SK-N-SH (cell line): ENCODE results near the gene TMEM114. TPM values are rescaled to one million over a fixed set of nuclear protein-coding genes. Genes with fewer than 3 reads are reported as not detected.

Experiments
- CTCF ChIA-PET: fragments of 300-600, 350-600 bp; formaldehyde crosslinking; extraction: SDS; loops from one replicate; lab custom pipeline; 2021; lab: Yijun Ruan, JAX
- POLR2A ChIA-PET: fragments of 350-600 bp; sonication (Branson Sonifier 250); formaldehyde crosslinking; extraction: SDS; loops from one replicate; lab custom pipeline; 2020; ENCODE audit warnings: antibody characterized with exemption, inconsistent platforms; lab: Yijun Ruan, JAX
- DNase-seq: peaks from one replicate; pipeline ENCODE4 v3.0.0; 2012
- H2AFZ ChIP-seq: fragments of 200-600 bp; sonication (generic); 2 replicates; pipeline ENCODE4 v1.8.1; 2016; ENCODE audit warnings: antibody characterized with exemption, mild to moderate bottlenecking, low read depth
- H3F3A ChIP-seq: fragments of 200-600 bp; sonication (generic); replicated peaks from 2 replicates; pipeline ENCODE3; 2016; ENCODE audit warnings: antibody characterized with exemption, mild to moderate bottlenecking; ENCODE audit not compliant: insufficient read depth
- H3K27ac ChIP-seq, 2 experiments: fragments of 200-500 bp in 1 of 2; fragments of 200-600 bp in 1 of 2; sonication (Bioruptor generic) in 1 of 2; sonication (generic), shearing (Covaris generic) in 1 of 2; 2 replicates each; pipeline versions ENCODE4 v1.5.1 to v1.6.1; 2014 to 2016; ENCODE audit warnings: low read depth in 2 of 2, inconsistent platforms in 1 of 2, low read length in 1 of 2, mild to moderate bottlenecking in 1 of 2, mixed read lengths in 1 of 2
- H3K27me3 ChIP-seq: fragments of 200-600 bp; sonication (generic), shearing (Covaris generic); 2 replicates; pipeline ENCODE4 v1.6.1; 2016; ENCODE audit warnings: mixed run types; ENCODE audit not compliant: insufficient read depth
- H3K36me3 ChIP-seq, 2 experiments: fragments of 200-500 bp in 1 of 2; fragments of 200-600 bp in 1 of 2; sonication (Bioruptor generic) in 1 of 2; sonication (generic) in 1 of 2; replicated peaks in 1 of 2; 2 replicates each; pipeline versions ENCODE3 to v1.5.1; 2014 to 2016; ENCODE audit warnings: low read length in 1 of 2, mild to moderate bottlenecking in 1 of 2; ENCODE audit not compliant: insufficient read depth in 2 of 2, control insufficient read depth in 1 of 2
- H3K4me1 ChIP-seq, 2 experiments: fragments of 200-500 bp in 1 of 2; fragments of 200-600 bp in 1 of 2; sonication (Bioruptor generic) in 1 of 2; sonication (generic), shearing (Covaris generic) in 1 of 2; 2 replicates each; pipeline versions ENCODE4 v1.5.1 to v1.6.1; 2014 to 2016; ENCODE audit warnings: low read depth in 1 of 2, low read length in 1 of 2, mixed run types in 1 of 2; ENCODE audit not compliant: insufficient read depth in 2 of 2, control insufficient read depth in 1 of 2
- H3K4me2 ChIP-seq: fragments of 200-600 bp; sonication (generic), shearing (Covaris generic); 2 replicates; pipeline ENCODE4 v1.6.1; 2017; ENCODE audit warnings: mixed run types
- H3K4me3 ChIP-seq, 2 experiments: fragments of 200-500 bp in 1 of 2; fragments of 200-600 bp in 1 of 2; sonication (Bioruptor generic) in 1 of 2; sonication (generic), shearing (Covaris generic) in 1 of 2; 2 replicates each; pipeline versions ENCODE4 v1.5.1 to v1.8.1; 2014 to 2016; ENCODE audit warnings: low read depth in 2 of 2, inconsistent platforms in 1 of 2, low read length in 1 of 2, mild to moderate bottlenecking in 1 of 2, mixed read lengths in 1 of 2, moderate library complexity in 1 of 2
- H3K79me2 ChIP-seq: fragments of 200-600 bp; sonication (generic); 2 replicates; pipeline ENCODE4 v1.8.1; 2017; ENCODE audit warnings: mild to moderate bottlenecking; ENCODE audit not compliant: insufficient read depth
- H3K9ac ChIP-seq: fragments of 200-600 bp; sonication (generic); 2 replicates; pipeline ENCODE4 v1.6.1; 2017; ENCODE audit warnings: mixed run types
- H3K9me2 ChIP-seq: fragments of 200-600 bp; sonication (generic); 2 replicates; pipeline ENCODE4 v1.6.1; 2017; ENCODE audit warnings: mixed run types
- H3K9me3 ChIP-seq: fragments of 200-600 bp; sonication (generic); 2 replicates; pipeline ENCODE4 v1.6.1; 2017; ENCODE audit warnings: mixed run types, mild to moderate bottlenecking, moderate library complexity
- H4K20me1 ChIP-seq: fragments of 200-600 bp; sonication (generic); 2 replicates; pipeline ENCODE4 v1.6.1; 2017; ENCODE audit warnings: mild to moderate bottlenecking, mixed run types; ENCODE audit not compliant: insufficient read depth
- CHD2 ChIP-seq: fragments of 150-350 bp; IDR thresholded peaks from 2 replicates; pipeline ENCODE4 v1.6.1; 2018; ENCODE audit warnings: low read length; ENCODE audit not compliant: partially characterized antibody
- CTCF ChIP-seq: fragments of 200-600 bp; sonication (generic); IDR thresholded peaks from 2 replicates; pipeline ENCODE4 v1.6.1; 2017; ENCODE audit warnings: antibody characterized with exemption, mild to moderate bottlenecking, moderate library complexity
- ELF1 ChIP-seq: IDR thresholded peaks from 2 replicates; pipeline ENCODE4 v1.4.0; 2012
- FOSL2 ChIP-seq: IDR thresholded peaks from 2 replicates; pipeline ENCODE4 v1.4.0; 2012; ENCODE audit warnings: low read depth, mild to moderate bottlenecking, moderate library complexity, borderline replicate concordance
- FOXM1 ChIP-seq: IDR thresholded peaks from 2 replicates; pipeline ENCODE4 v1.4.0; 2012; ENCODE audit warnings: low read depth, mild to moderate bottlenecking
- GABPA ChIP-seq: IDR thresholded peaks from 2 replicates; pipeline ENCODE4 v1.4.0; 2012; ENCODE audit warnings: low read depth, mild to moderate bottlenecking
- GATA2 ChIP-seq: sonication (generic); formaldehyde crosslinking; IDR thresholded peaks from 2 replicates; pipeline ENCODE4 v1.5.0; 2020; ENCODE audit warnings: mild to moderate bottlenecking, missing genetic modification reagents
- IRF3 ChIP-seq: fragments of 150-350 bp; IDR thresholded peaks from 2 replicates; pipeline ENCODE4 v1.6.1; 2016; ENCODE audit warnings: mild to moderate bottlenecking, low read depth, low read length
- POLR2AphosphoS5 ChIP-seq: IDR thresholded peaks from 2 replicates; pipeline ENCODE4 v1.6.1; 2012; ENCODE audit warnings: low read depth, low read length
- RAD21 ChIP-seq: IDR thresholded peaks from 2 replicates; pipeline ENCODE4 v1.6.1; 2012; ENCODE audit warnings: mild to moderate bottlenecking, low read length
- RCOR1 ChIP-seq: fragments of 150-350 bp; IDR thresholded peaks from 2 replicates; pipeline ENCODE4 v1.6.1; 2017; ENCODE audit warnings: antibody characterized with exemption, low read length
- RFX5 ChIP-seq: IDR thresholded peaks from 2 replicates; pipeline ENCODE4 v1.6.1; 2012; ENCODE audit warnings: mild to moderate bottlenecking, improper control_type of control experiment, low read length
- SMC3 ChIP-seq: IDR thresholded peaks from 2 replicates; pipeline ENCODE4 v1.6.1; 2012; ENCODE audit warnings: low read depth, low read length, improper control_type of control experiment
- TEAD4 ChIP-seq: IDR thresholded peaks from 2 replicates; pipeline ENCODE4 v1.4.0; 2012; ENCODE audit warnings: mild to moderate bottlenecking, borderline replicate concordance; ENCODE audit not compliant: insufficient read depth
- USF1 ChIP-seq: IDR thresholded peaks from 2 replicates; pipeline ENCODE4 v1.4.0; 2012; ENCODE audit warnings: low read depth, borderline replicate concordance
- USF2 ChIP-seq: fragments of 150-350 bp; IDR thresholded peaks from 2 replicates; pipeline ENCODE4 v1.6.1; 2017; ENCODE audit warnings: antibody characterized with exemption, low read length, low read depth, borderline replicate concordance
- WGBS: methylation state at CpG from one replicate; pipeline ENCODE4 v1.1.6; 2017; ENCODE audit warnings: low lambda C conversion rate; 5-methylcytosine and 5-hydroxymethylcytosine counted together
- polyA plus RNA-seq, 3 experiments: library from polyadenylated mRNA; depleted of rRNA; stranded (reverse); fragments of >200 nt; gene quantifications; 2 replicates each; pipeline ENCODE4 v1.2.3, GENCODE V29; 2012
- TF ChIP-seq, protein P1 (sequence below): IDR thresholded peaks from 2 replicates; pipeline ENCODE4; 2012
- TF ChIP-seq, protein P2 (sequence below): IDR thresholded peaks from 2 replicates; pipeline ENCODE4 v1.6.1; 2012; ENCODE audit warnings: mild to moderate bottlenecking, low read depth, low read length, moderate library complexity
- TF ChIP-seq, protein P3 (sequence below): IDR thresholded peaks from 2 replicates; pipeline ENCODE4 v1.4.0; 2012; ENCODE audit warnings: low read depth

TMEM114 gene
- polyA plus RNA-seq, 1 of the 3 experiments (the other 2 are of a cell fraction) = not detected

GRCh38 chr16:8634991-8635736, 44.9 kb upstream of the TMEM114 start (continued):
- TF ChIP-seq, protein P1, sequence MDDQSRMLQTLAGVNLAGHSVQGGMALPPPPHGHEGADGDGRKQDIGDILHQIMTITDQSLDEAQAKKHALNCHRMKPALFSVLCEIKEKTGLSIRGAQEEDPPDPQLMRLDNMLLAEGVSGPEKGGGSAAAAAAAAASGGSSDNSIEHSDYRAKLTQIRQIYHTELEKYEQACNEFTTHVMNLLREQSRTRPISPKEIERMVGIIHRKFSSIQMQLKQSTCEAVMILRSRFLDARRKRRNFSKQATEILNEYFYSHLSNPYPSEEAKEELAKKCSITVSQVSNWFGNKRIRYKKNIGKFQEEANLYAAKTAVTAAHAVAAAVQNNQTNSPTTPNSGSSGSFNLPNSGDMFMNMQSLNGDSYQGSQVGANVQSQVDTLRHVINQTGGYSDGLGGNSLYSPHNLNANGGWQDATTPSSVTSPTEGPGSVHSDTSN = no peak
- peak; percentile 47 for TF ChIP-seq SMC3

DNA sequence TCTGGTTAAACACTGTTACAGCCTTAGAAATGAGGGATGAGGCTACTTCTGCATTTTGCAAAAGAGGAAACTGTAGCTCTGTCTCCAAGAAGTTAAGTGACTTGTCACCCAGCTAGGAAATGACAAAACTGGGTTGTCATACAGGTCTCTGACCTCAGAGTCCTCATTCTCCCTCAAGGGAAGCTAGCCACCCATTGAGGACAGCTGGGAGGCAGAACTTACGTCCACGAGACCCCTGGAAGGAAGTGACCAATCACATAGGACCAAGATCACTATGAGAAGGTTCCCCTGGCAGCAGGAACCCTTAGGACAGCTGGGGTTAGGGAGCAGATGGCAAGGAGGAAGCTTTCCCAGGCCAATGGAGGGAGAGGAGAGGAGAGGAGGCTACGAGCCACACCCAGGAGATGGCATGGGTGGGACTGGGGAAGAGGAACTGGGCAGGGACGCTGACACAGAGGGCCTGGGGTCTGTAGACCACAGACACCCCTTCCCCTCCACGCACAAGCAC, 42.4 kb upstream of the TMEM114 start:
- Histone ChIP-seq H3K4me3 (no peak overlapping the region), H3K4me1 (peaks cover 0 to 5% of the 10 kb centered on the region in 2 experiments; a peak in 1 of 4 replicates), H3K27ac (no peak overlapping the region), H3K9me3 (no peaks in the 10 kb centered on the region), H3K9ac (no peak overlapping the region), H3K36me3 (peaks cover 22 to 87% of the 10 kb centered on the region in 2 experiments), H3F3A (no peaks in the 10 kb centered on the region), H3K27me3 (no peaks in the 10 kb centered on the region), H2AFZ (no peak overlapping the region), H3K79me2 (no peaks in the 10 kb centered on the region), H3K4me2 (no peak overlapping the region), H4K20me1 (no peaks in the 10 kb centered on the region), H3K9me2 (no peaks in the 10 kb centered on the region)
- ChIA-PET CTCF (interaction anchor here (1.0 kb wide), 1 partner anchor 66 kb away, joined by 3 read pairs; no protein-coding TSS in a partner anchor), POLR2A (no interaction called here)
- 98% methylated on average over 5 of the region's 5 CpGs for WGBS
- no peak for TF ChIP-seq POLR2AphosphoS5
- no peak for TF ChIP-seq USF2
- no peak for TF ChIP-seq IRF3
- TF ChIP-seq, protein P2, sequence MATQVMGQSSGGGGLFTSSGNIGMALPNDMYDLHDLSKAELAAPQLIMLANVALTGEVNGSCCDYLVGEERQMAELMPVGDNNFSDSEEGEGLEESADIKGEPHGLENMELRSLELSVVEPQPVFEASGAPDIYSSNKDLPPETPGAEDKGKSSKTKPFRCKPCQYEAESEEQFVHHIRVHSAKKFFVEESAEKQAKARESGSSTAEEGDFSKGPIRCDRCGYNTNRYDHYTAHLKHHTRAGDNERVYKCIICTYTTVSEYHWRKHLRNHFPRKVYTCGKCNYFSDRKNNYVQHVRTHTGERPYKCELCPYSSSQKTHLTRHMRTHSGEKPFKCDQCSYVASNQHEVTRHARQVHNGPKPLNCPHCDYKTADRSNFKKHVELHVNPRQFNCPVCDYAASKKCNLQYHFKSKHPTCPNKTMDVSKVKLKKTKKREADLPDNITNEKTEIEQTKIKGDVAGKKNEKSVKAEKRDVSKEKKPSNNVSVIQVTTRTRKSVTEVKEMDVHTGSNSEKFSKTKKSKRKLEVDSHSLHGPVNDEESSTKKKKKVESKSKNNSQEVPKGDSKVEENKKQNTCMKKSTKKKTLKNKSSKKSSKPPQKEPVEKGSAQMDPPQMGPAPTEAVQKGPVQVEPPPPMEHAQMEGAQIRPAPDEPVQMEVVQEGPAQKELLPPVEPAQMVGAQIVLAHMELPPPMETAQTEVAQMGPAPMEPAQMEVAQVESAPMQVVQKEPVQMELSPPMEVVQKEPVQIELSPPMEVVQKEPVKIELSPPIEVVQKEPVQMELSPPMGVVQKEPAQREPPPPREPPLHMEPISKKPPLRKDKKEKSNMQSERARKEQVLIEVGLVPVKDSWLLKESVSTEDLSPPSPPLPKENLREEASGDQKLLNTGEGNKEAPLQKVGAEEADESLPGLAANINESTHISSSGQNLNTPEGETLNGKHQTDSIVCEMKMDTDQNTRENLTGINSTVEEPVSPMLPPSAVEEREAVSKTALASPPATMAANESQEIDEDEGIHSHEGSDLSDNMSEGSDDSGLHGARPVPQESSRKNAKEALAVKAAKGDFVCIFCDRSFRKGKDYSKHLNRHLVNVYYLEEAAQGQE = no peak
- no peak for TF ChIP-seq CHD2
- TF ChIP-seq ELF1 = no peak
- no peak for TF ChIP-seq GABPA
- no peak for TF ChIP-seq RCOR1
- no peak for TF ChIP-seq FOSL2
- TF ChIP-seq FOXM1 = no peak
- TF ChIP-seq, protein P3, sequence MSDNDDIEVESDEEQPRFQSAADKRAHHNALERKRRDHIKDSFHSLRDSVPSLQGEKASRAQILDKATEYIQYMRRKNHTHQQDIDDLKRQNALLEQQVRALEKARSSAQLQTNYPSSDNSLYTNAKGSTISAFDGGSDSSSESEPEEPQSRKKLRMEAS = no peak
- TF ChIP-seq CTCF = no peak
- TF ChIP-seq USF1 = no peak
- no peak for TF ChIP-seq RAD21
- no peak for TF ChIP-seq GATA2 (CRISPR knock-in tag)
- TF ChIP-seq RFX5 = no peak
- no peak for TF ChIP-seq TEAD4
- DNase-seq = no peak
